MM.1S (cell line): ENCODE data around the gene ADCY5.

Experiments used
- CTCF ChIP-seq: fragments of 300-600 bp; sonication (generic); IDR thresholded peaks from 2 replicates; pipeline ENCODE4 v1.5.1; 2016; ENCODE audit warnings: antibody characterized with exemption, low read length, mixed read lengths
- EZH2 ChIP-seq: fragments of 300-600 bp; sonication (generic); optimal IDR thresholded peaks from 2 replicates; pipeline ENCODE3; 2017; ENCODE audit warnings: low read depth, mild to moderate bottlenecking, antibody characterized with exemption, low read length, mixed read lengths
- EZH2phosphoT487 ChIP-seq: fragments of 300-600 bp; sonication (generic); IDR thresholded peaks from 2 replicates; pipeline ENCODE4 v1.6.1; 2018; ENCODE audit warnings: antibody characterized with exemption, low read length

- no peak for TF ChIP-seq CTCF
- TF ChIP-seq EZH2: no peak
- no peak for TF ChIP-seq EZH2phosphoT487
Observed at GRCh38 chr3:123321806-123322205, 127.1 kb downstream of the ADCY5 start.
